Neuronal stem cell (in vitro differentiated cells): ENCODE measurements around the gene NUDCD2.
"Not testable (repeated sequence)": the region's sequence is repeated elsewhere in the genome, so short reads cannot be mapped to it uniquely, and the experiment has no call there.

Source experiments
- DNase-seq: peaks from one replicate; pipeline ENCODE4 v3.0.0-alpha.2; 2013; ENCODE audit warnings: low spot score
- H2AFZ ChIP-seq: one replicate; pipeline ENCODE4 v1.6.1; 2013; ENCODE audit warnings: mild to moderate bottlenecking, low read length, inconsistent platforms
- H2AK5ac ChIP-seq: 2 replicates; pipeline ENCODE4 v1.6.1; 2013; ENCODE audit warnings: low read depth, mild to moderate bottlenecking, inconsistent platforms, low read length, moderate library complexity, mixed read lengths
- H2BK120ac ChIP-seq: 2 replicates; pipeline ENCODE4 v1.6.1; 2013; ENCODE audit warnings: low read depth, mild to moderate bottlenecking, inconsistent platforms, low read length, moderate library complexity, mixed read lengths
- H2BK12ac ChIP-seq: one replicate; pipeline ENCODE4 v1.6.1; 2013; ENCODE audit warnings: low read length, inconsistent platforms
- H2BK15ac ChIP-seq: 2 replicates; pipeline ENCODE4 v1.6.1; 2013; ENCODE audit warnings: mild to moderate bottlenecking, low read length, inconsistent platforms, mixed read lengths
- H2BK5ac ChIP-seq: one replicate; pipeline ENCODE4 v1.6.1; 2013; ENCODE audit warnings: inconsistent platforms, mild to moderate bottlenecking, low read length, moderate library complexity
- H3K14ac ChIP-seq: one replicate; pipeline ENCODE4 v1.6.1; 2013; ENCODE audit warnings: low read length, inconsistent platforms
- H3K18ac ChIP-seq: 2 replicates; pipeline ENCODE4 v1.6.1; 2013; ENCODE audit warnings: low read length, inconsistent platforms
- H3K23ac ChIP-seq: 2 replicates; pipeline ENCODE4 v1.6.1; 2013; ENCODE audit warnings: low read depth, mild to moderate bottlenecking, mixed read lengths, low read length, inconsistent platforms; ENCODE audit not compliant: poor library complexity
- H3K27ac ChIP-seq: replicated peaks from 3 replicates; pipeline ENCODE4 v1.5.1; 2013; ENCODE audit warnings: low read length, inconsistent platforms
- H3K27me3 ChIP-seq, 3 experiments: 2 replicates each; pipeline ENCODE4 v1.6.1; 2013; ENCODE audit warnings: low read length in 3 of 3, mild to moderate bottlenecking in 2 of 3, inconsistent platforms in 1 of 3, low read depth in 1 of 3, mixed read lengths in 1 of 3, moderate library complexity in 1 of 3; ENCODE audit not compliant: control insufficient read depth in 3 of 3, insufficient read depth in 3 of 3
- H3K36me3 ChIP-seq, 2 donors: replicated peaks in 1 of 2; 2 replicates each; pipeline ENCODE4 v1.6.1; 2013; ENCODE audit warnings: low read length in 2 of 2; ENCODE audit not compliant: control insufficient read depth in 2 of 2, insufficient read depth in 2 of 2
- H3K4ac ChIP-seq: 2 replicates; pipeline ENCODE4 v1.6.1; 2013; ENCODE audit warnings: inconsistent platforms, mild to moderate bottlenecking, low read length, moderate library complexity
- H3K4me1 ChIP-seq, 2 donors: 1 replicate in 1 of 2; 2 replicates in 1 of 2; pipeline ENCODE4 v1.6.1; 2013; ENCODE audit warnings: low read length in 2 of 2, low read depth in 1 of 2; ENCODE audit not compliant: control insufficient read depth in 2 of 2, insufficient read depth in 1 of 2
- H3K4me2 ChIP-seq: one replicate; pipeline ENCODE4 v1.6.1; 2013; ENCODE audit warnings: mild to moderate bottlenecking, low read length, inconsistent platforms; ENCODE audit not compliant: insufficient read depth, poor library complexity, severe bottlenecking
- H3K4me3 ChIP-seq, 2 donors: 2 replicates each; pipeline ENCODE4 v1.5.1; 2013; ENCODE audit warnings: low read length in 2 of 2, mild to moderate bottlenecking in 2 of 2, inconsistent platforms in 1 of 2, moderate library complexity in 1 of 2
- H3K79me1 ChIP-seq: one replicate; pipeline ENCODE4 v1.6.1; 2013; ENCODE audit warnings: low read depth, mild to moderate bottlenecking, inconsistent platforms, low read length, moderate library complexity
- H3K9ac ChIP-seq: one replicate; pipeline ENCODE4 v1.6.1; 2013; ENCODE audit warnings: mild to moderate bottlenecking, low read depth, low read length, inconsistent platforms; ENCODE audit not compliant: poor library complexity
- H3K9me3 ChIP-seq, 2 donors: replicated peaks in 1 of 2; 2 replicates each; pipeline versions ENCODE3 to v1.6.1; 2013; ENCODE audit warnings: low read length in 2 of 2, mild to moderate bottlenecking in 2 of 2, inconsistent platforms in 1 of 2, low read depth in 1 of 2, mixed read lengths in 1 of 2, moderate library complexity in 1 of 2; ENCODE audit not compliant: control insufficient read depth in 2 of 2, insufficient read depth in 1 of 2
- H4K8ac ChIP-seq: one replicate; pipeline ENCODE4 v1.6.1; 2013; ENCODE audit warnings: low read depth, mild to moderate bottlenecking, inconsistent platforms, low read length, moderate library complexity
- H4K91ac ChIP-seq: one replicate; pipeline ENCODE4 v1.6.1; 2013; ENCODE audit warnings: low read length, low read depth, mild to moderate bottlenecking, inconsistent platforms; ENCODE audit not compliant: poor library complexity
- WGBS, 2 donors: extraction: QIAGEN DNeasy Blood & Tissue Kit; methylation state at CpG; one replicate each; pipeline ENCODE4 v1.1.7; 2013; ENCODE audit warnings: missing lambda C conversion rate in 2 of 2, mixed read lengths in 1 of 2; ENCODE audit not compliant: insufficient read length in 2 of 2, insufficient replicate concordance in 1 of 2; ENCODE audit errors: extremely low coverage in 2 of 2; 5-methylcytosine and 5-hydroxymethylcytosine counted together

The NUDCD2 gene

DNA sequence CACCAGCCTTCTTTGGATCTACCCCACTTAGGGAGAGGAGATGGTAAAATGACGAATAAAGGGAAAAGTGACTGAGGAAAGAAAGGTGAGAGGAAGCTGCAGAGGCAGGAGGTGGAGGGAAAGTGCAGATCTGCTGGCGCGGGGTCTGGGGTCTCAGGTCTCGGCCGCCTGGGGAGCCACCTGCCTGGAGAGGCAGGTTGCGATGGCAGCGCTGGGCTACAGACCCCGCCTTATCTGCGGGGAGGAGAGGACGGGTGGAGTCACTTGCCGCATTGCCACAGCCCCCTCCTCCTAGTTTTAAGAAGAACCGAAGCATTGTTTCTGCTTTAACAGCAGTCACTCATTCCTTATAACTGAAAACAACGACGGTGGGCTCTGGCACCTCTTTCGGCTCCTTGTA lies 44.2 kb downstream of the NUDCD2 start:
- not testable (repeated sequence) for H3K27me3 ChIP-seq, H3K4ac ChIP-seq, H3K9me3 ChIP-seq, H2AFZ ChIP-seq, H3K4me3 ChIP-seq, H4K8ac ChIP-seq, H3K27ac ChIP-seq, H3K18ac ChIP-seq, H2BK12ac ChIP-seq, H2BK5ac ChIP-seq, H2AK5ac ChIP-seq, H3K14ac ChIP-seq, H3K9ac ChIP-seq, H4K91ac ChIP-seq, H3K36me3 ChIP-seq, H3K4me1 ChIP-seq, H3K79me1 ChIP-seq, H2BK120ac ChIP-seq, H2BK15ac ChIP-seq, H3K23ac ChIP-seq, DNase-seq
- WGBS, 2 donors: no CpG with 5 or more reads among the region's 15 CpGs
- peak overlapping the region; percentile 31 for H3K4me2 ChIP-seq

DNA sequence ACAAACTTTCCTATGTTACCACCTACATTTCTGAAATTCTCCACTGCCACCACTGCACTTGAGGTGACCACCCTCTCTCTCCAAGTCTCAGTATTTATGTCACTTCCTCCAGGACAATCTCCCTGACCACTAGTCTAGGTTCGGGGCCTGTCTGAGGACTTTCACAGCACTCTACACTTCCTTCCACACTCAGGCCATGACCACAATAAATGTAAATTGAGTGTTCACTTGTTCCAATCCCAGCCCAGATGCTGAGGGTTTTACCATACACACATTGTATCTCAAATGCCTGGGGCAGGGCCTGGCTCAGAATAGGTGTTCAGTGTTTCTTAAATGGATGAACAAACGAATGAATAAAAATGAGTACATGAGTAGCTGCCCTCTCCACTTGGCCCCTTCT lies 49.4 kb downstream of the NUDCD2 start:
- H3K18ac ChIP-seq: no peak overlapping the region
- H2BK120ac ChIP-seq: no peak overlapping the region
- no CpG with 5 or more reads among the region's 2 CpGs for whole genome bisulfite sequencing, 2 donors
- no peak overlapping the region for H2BK12ac ChIP-seq
- H3K9ac ChIP-seq: no peak overlapping the region
- no peaks in the 10 kb centered on the region for H3K9me3 ChIP-seq
- H3K4ac ChIP-seq: no peak overlapping the region
- H2AK5ac ChIP-seq: no peak overlapping the region
- H2BK15ac ChIP-seq: no peak overlapping the region
- H4K8ac ChIP-seq: no peak overlapping the region
- no peaks in the 10 kb centered on the region for H3K27me3 ChIP-seq
- no peak overlapping the region for H3K14ac ChIP-seq
- H3K4me3 ChIP-seq: no peak overlapping the region
- H3K79me1 ChIP-seq: no peaks in the 10 kb centered on the region
- no peaks in the 10 kb centered on the region for H3K36me3 ChIP-seq
- H2AFZ ChIP-seq: no peak overlapping the region
- H4K91ac ChIP-seq: no peak overlapping the region
- no peak overlapping the region for H3K23ac ChIP-seq
- no peak overlapping the region for H3K27ac ChIP-seq
- no peak overlapping the region for H2BK5ac ChIP-seq
- H3K4me1 ChIP-seq: no peaks in the 10 kb centered on the region
- H3K4me2 ChIP-seq: no peak overlapping the region
- no peak for DNase-seq

- Histone ChIP-seq H4K8ac (no peak overlapping the region), H2AK5ac (no peak overlapping the region), H3K14ac (no peak overlapping the region), H3K9me3 (no peaks in the 10 kb centered on the region), H2BK12ac (no peak overlapping the region), H3K36me3 (no peaks in the 10 kb centered on the region), H2BK5ac (no peak overlapping the region), H3K23ac (no peak overlapping the region), H3K4me2 (no peak overlapping the region), H3K4me1 (no peaks in the 10 kb centered on the region), H2BK120ac (no peak overlapping the region), H2BK15ac (no peak overlapping the region), H4K91ac (no peak overlapping the region), H3K4ac (no peak overlapping the region), H3K79me1 (no peaks in the 10 kb centered on the region), H3K4me3 (no peak overlapping the region), H3K18ac (no peak overlapping the region), H3K27me3 (no peaks in the 10 kb centered on the region), H3K27ac (no peak overlapping the region), H3K9ac (no peak overlapping the region), H2AFZ (no peak overlapping the region)
- no peak for DNase-seq
- WGBS, 2 donors: no CpG with 5 or more reads among the region's 6 CpGs
Measured at GRCh38 chr5:163409384-163409783, 50.5 kb downstream of the NUDCD2 start.

GRCh38 chr5:163408311-163408923 lies 51.5 kb downstream of the NUDCD2 start:
- no peaks in the 10 kb centered on the region for H3K79me1 ChIP-seq

More at GRCh38 chr5:163408311-163408923, 51.5 kb downstream of the NUDCD2 start:
- Histone ChIP-seq H3K9me3 (no peaks in the 10 kb centered on the region), H3K4me1 (no peaks in the 10 kb centered on the region), H3K18ac (no peak overlapping the region), H3K9ac (no peak overlapping the region), H2AFZ (no peak overlapping the region), H3K4ac (no peak overlapping the region), H3K27ac (no peak overlapping the region), H2BK120ac (no peak overlapping the region), H2AK5ac (no peak overlapping the region), H2BK15ac (no peak overlapping the region), H3K14ac (no peak overlapping the region), H3K27me3 (no peaks in the 10 kb centered on the region), H4K91ac (no peak overlapping the region), H2BK12ac (no peak overlapping the region), H3K4me2 (no peak overlapping the region), H4K8ac (no peak overlapping the region), H3K36me3 (no peaks in the 10 kb centered on the region), H3K4me3 (no peak overlapping the region), H3K23ac (no peak overlapping the region), H2BK5ac (no peak overlapping the region)
- no CpG with 5 or more reads among the region's 9 CpGs for WGBS, 2 donors
- peak; percentile 66 for DNase-seq
